Chondrocyte (in vitro differentiated cells): ENCODE data around the gene RSPH1. TPM values are rescaled to one million over a fixed set of nuclear protein-coding genes. Genes with fewer than 3 reads are reported as not detected.

Source experiments
- DNase-seq: peaks from one replicate; pipeline ENCODE4 v3.0.0; 2021; ENCODE audit warnings: mixed read lengths, low spot score
- H3K27ac Mint-ChIP-seq: one replicate; pipeline ENCODE4 v1.8.0; 2021; ENCODE audit warnings: mild to moderate bottlenecking, moderate library complexity, mixed read lengths; ENCODE audit not compliant: unreplicated experiment
- H3K27me3 Mint-ChIP-seq: 2 replicates; pipeline ENCODE4 v1.8.0; 2021; ENCODE audit warnings: low read depth, mixed read lengths
- H3K36me3 Mint-ChIP-seq: 2 replicates; pipeline ENCODE4 v1.8.0; 2021; ENCODE audit warnings: low read depth, mixed read lengths
- H3K4me1 Mint-ChIP-seq: 2 replicates; pipeline ENCODE4 v1.8.0; 2021; ENCODE audit warnings: low read depth, mild to moderate bottlenecking, mixed read lengths
- H3K4me3 Mint-ChIP-seq: one replicate; pipeline ENCODE4 v1.8.0; 2021; ENCODE audit warnings: mild to moderate bottlenecking, moderate library complexity, mixed read lengths; ENCODE audit not compliant: unreplicated experiment
- H3K9me3 Mint-ChIP-seq: 2 replicates; pipeline ENCODE4 v1.8.0; 2021; ENCODE audit warnings: low read depth, mixed read lengths
- total RNA-seq: library from RNA; stranded (reverse); gene quantifications from 3 replicates; pipeline ENCODE4 v1.2.1, GENCODE V29; 2021
- TF ChIP-seq, protein P1 (sequence below): fragments of 200-600 bp; sonication (generic); IDR thresholded peaks from 2 replicates; pipeline ENCODE4 v1.5.0; 2021; ENCODE audit warnings: antibody characterized with exemption, mild to moderate bottlenecking, moderate library complexity

Gene RSPH1
- total RNA-seq, 1 donor from 2014 or later, result 0.15 TPM

DNA sequence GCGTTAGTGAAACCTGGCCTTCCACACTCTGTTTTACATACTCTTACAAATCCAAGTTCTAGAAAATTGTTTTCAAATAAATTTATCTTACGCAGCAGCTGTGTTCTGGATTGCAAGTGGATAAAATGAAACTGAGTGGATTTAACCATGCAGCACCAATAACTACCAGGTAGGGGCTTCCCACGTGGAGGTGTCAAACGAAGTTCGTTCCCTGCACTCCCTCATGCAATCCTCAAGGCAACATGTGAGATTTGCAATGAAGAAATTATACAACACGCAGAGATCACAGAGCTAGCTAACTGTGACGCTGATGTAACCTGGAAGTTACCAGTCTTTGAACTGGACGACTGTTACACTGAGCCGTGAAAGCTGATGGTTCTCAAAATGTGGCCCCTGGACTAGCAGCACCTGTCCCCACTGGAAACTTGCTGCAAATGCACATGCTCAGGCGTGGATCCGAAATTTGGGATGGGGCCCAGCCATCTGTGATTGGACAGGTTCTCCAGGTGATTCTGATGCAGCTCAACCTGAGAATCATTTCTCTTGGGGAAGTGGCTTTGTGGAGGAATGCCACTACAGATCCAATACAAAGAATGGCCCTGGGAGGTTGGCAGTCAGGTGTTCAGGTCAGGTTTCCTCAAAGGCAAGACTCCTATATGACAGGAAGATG, 36.3 kb downstream of the RSPH1 start:
- Mint-ChIP-seq H3K27me3 (peaks cover 4% of the 10 kb centered on the region), H3K9me3 (no peaks in the 10 kb centered on the region), H3K27ac (no peak overlapping the region), H3K4me3 (no peak overlapping the region), H3K36me3 (no peaks in the 10 kb centered on the region), H3K4me1 (no peaks in the 10 kb centered on the region)
- TF ChIP-seq, protein P1, sequence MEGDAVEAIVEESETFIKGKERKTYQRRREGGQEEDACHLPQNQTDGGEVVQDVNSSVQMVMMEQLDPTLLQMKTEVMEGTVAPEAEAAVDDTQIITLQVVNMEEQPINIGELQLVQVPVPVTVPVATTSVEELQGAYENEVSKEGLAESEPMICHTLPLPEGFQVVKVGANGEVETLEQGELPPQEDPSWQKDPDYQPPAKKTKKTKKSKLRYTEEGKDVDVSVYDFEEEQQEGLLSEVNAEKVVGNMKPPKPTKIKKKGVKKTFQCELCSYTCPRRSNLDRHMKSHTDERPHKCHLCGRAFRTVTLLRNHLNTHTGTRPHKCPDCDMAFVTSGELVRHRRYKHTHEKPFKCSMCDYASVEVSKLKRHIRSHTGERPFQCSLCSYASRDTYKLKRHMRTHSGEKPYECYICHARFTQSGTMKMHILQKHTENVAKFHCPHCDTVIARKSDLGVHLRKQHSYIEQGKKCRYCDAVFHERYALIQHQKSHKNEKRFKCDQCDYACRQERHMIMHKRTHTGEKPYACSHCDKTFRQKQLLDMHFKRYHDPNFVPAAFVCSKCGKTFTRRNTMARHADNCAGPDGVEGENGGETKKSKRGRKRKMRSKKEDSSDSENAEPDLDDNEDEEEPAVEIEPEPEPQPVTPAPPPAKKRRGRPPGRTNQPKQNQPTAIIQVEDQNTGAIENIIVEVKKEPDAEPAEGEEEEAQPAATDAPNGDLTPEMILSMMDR, result no peak
- DNase-seq, result no peak

DNA sequence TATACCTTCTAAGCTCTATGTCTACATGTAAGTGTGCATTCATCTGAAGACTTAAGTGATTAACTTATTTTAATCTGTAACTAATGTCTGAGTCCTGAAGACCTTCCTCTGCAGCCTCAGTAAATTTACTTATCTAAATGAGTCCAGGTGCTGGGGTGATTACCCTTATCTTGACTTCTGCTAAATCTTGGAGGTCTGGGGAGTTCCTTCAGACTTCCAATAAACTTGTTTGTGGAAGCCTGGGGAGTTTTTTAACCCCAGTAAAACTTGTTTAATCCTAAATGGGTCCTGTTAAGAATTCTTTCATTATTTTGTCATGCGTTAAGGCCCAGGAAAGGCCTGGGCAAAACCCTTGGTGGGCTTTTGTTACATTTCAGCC, 37.0 kb downstream of the RSPH1 start:
- Mint-ChIP-seq H3K4me3 (no peak overlapping the region), H3K4me1 (no peaks in the 10 kb centered on the region), H3K27me3 (peaks cover 4% of the 10 kb centered on the region), H3K27ac (no peak overlapping the region), H3K9me3 (no peaks in the 10 kb centered on the region), H3K36me3 (no peaks in the 10 kb centered on the region)
- no peak for DNase-seq
- TF ChIP-seq, protein P1, result no peak

DNA sequence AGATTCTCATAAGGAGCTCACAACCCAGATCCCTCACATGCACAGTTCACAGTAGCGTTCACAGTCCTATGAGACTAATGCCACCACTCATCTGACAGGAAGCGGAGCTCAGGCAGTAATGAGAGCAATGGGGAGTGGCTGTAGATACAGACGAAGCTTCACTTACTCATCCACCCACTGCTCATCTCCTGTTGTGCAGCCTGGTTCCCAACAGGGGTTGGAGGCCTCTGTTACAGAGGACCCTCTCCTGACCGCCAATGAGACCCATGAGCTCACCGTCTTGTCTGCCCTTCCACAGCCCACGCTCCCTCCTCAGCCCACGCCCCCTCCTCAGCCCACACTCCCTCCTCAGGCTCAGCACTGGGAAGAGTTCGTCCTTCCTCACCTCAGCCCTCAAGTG, 39.6 kb downstream of the RSPH1 start:
- H3K4me1 Mint-ChIP-seq, result no peaks in the 10 kb centered on the region
- no peaks in the 10 kb centered on the region for H3K9me3 Mint-ChIP-seq
- peaks cover 11% of the 10 kb centered on the region for H3K27me3 Mint-ChIP-seq
- TF ChIP-seq, protein P1, result no peak
- no peak for DNase-seq
- H3K36me3 Mint-ChIP-seq, result no peaks in the 10 kb centered on the region
- no peak overlapping the region for H3K4me3 Mint-ChIP-seq
- no peak overlapping the region for H3K27ac Mint-ChIP-seq

DNA sequence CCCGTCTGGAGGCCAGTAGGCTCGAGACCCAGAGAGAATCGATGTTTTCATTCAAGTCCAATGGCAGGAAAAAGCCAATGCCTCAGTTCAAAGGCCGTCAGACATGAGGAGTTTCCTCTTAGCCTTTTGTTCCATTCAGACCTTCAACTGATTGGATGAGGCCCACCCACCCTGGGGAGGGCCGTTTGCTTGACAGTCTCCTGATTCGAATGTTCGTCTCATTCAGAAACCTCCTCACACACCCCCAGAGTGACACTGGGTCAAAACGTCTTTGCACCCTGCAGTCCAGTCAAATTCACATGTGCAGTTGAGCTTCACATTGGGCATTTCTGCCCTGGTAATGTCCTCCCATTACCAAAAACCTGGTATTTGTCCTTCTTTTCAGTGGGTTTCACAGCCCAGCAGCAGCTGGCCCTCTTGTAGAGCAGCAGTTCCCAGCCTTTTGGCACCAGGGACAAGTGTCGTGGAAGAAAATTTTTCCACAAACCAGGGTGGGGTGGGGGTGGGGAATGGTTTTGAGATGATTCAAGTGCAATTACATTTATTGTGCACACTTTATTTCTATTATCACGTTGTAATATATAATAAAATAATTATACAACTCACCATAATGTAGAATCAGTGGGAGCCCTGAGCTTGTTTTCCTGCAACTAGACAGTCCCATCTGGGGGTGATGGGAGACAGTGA, 40.1 kb downstream of the RSPH1 start:
- DNase-seq, result no peak
- Mint-ChIP-seq H3K4me3 (no peak overlapping the region), H3K27me3 (peaks cover 8% of the 10 kb centered on the region), H3K9me3 (no peaks in the 10 kb centered on the region), H3K4me1 (no peaks in the 10 kb centered on the region), H3K36me3 (no peaks in the 10 kb centered on the region), H3K27ac (no peak overlapping the region)
- TF ChIP-seq, protein P1, result no peak

DNA sequence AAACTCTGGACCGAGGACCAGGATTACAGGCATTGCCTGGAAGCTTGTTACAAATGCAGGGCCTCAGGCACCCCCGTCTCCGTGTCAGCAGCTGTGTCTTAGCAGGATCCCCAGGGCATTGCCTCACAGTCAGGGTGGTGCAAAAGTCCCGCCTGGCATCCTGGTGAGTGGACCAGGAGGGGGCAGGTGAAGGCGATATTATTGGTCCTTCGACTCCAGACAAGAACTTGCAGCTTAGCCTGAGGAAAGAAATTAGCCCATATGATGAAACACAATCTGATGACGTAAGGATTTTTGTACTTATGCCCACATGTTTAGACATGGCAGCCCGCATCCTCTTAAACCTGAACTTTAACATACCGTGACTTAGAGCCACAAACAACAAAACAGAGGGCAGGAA, 40.8 kb downstream of the RSPH1 start:
- TF ChIP-seq, protein P1, result no peak
- H3K4me3 Mint-ChIP-seq, result no peak overlapping the region
- DNase-seq, result no peak
- no peaks in the 10 kb centered on the region for H3K9me3 Mint-ChIP-seq
- no peaks in the 10 kb centered on the region for H3K36me3 Mint-ChIP-seq
- no peak overlapping the region for H3K27ac Mint-ChIP-seq
- H3K4me1 Mint-ChIP-seq, result peaks cover 1% of the 10 kb centered on the region
- peaks cover 8% of the 10 kb centered on the region for H3K27me3 Mint-ChIP-seq
